NOMO-1 treated with dmso at 0.1 percent for 144 hours (cell line): ENCODE measurements around the gene SCAMP1.
"Not testable (repeated sequence)": the region's sequence is repeated elsewhere in the genome, so short reads cannot be mapped to it uniquely, and the experiment has no call there.

Experiments
- DNase-seq: peaks from one replicate; lab custom pipeline; 2025; ENCODE audit not compliant: unreplicated experiment; lab: John Stamatoyannopoulos, UW

SCAMP1 gene

GRCh38 chr5:78420548-78420947 is 60.1 kb downstream of the SCAMP1 start:
- no peak for DNase-seq

GRCh38 chr5:78424665-78425064 is 64.2 kb downstream of the SCAMP1 start:
- no peak for DNase-seq

GRCh38 chr5:78429332-78429980 is 69.0 kb downstream of the SCAMP1 start:
- DNase-seq = no peak

DNA sequence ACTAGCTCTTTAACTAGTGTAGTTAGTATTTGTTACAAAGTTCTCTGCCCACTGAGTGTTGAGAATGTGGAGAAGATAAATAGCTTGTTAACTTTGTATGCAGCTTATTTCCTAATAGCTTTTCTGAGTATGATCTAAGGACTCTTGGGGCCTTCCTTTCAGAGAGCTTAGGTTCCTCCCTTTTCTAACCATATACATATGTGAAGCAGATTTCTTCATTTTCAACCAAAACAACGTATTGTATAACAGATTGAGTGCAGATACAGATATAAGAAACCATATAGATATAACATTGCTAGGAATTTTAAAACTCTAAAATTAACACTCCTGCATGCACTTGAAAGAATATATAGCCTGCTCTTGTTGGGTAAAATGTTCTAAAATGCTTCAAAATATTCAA is 70.4 kb downstream of the SCAMP1 start:
- no peak for DNase-seq

DNA sequence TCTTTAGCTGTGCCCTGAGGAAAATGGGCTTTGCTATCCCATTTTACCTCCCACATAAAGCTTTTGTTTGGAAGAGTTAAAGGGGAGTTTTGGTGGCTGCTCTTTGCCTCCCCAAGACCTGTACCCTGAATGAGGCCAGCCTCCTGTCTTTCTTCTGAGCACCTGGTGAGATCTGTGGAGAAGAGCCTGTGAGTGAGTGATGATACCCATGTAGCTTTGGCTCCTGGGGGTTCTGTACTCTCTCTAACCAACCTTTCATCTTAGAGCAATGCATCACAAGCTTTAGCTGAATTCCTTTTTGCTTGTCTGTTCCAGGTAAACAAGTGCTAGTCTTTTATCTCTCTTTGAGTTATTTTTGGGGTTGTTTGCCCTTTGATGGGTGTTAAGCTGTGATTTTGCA is 73.6 kb downstream of the SCAMP1 start:
- DNase-seq = no peak

- DNase-seq = no peak
Observed at GRCh38 chr5:78447775-78448424, 87.5 kb downstream of the SCAMP1 start.

- DNase-seq = no peak
Observed at GRCh38 chr5:78449103-78449502, 88.7 kb downstream of the SCAMP1 start.

DNA sequence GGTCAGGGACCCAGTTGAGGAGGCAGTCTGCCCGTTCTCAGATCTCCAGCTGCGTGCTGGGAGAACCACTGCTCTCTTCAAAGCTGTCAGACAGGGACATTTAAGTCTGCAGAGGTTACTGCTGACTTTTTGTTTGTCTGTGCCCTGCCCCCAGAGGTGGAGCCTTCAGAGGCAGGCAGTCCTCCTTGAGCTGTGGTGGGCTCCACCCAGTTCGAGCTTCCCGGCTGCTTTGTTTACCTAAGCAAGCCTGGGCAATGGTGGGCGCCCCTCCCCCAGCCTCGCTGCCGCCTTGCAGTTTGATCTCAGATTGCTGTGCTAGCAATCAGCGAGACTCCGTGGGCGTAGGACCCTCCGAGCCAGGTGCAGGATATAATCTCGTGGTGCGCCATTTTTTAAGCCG is 97.1 kb downstream of the SCAMP1 start:
- not testable (repeated sequence) for DNase-seq

DNA sequence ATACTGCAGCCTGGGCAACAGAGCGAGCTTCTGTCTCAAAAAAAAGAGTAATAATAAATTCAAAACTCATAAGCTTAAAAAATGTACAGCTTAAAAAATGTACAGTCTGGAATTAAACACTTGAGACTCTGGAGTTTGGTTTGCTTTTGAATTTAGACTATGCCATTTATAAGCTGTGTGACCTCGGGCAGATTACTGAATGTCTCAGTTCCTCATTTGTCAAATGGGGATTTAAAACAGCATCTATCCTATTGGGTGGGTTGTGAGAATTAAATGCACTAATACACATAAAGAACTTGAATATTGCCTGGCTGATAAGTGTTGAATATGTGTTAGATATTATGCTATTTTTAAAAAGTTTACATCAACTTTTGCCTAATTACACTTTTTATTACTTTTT is 98.4 kb downstream of the SCAMP1 start:
- DNase-seq = no peak

DNA sequence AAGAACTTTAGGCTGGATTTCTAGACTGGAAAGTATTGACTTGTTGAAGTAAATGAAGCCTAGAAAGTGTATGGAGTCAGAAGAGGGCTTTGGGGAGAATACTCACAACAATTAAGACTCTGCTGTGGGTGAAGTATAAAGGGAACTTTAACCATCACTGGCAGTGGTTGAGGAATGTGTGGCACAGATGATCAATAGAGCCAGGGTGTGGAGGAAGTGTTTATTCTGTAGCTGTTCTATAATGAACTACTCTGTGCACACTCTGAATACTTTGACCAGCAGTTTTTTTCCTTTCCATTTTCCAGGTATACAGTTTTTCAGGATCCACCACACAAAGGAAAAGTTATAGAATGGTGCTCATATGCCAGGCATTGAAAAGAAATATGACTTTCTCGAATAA is 106.7 kb downstream of the SCAMP1 start:
- no peak for DNase-seq

GRCh38 chr5:78467752-78468357 is 107.4 kb downstream of the SCAMP1 start:
- no peak for DNase-seq

- DNase-seq = no peak
Observed at GRCh38 chr5:78471896-78472295, 111.5 kb downstream of the SCAMP1 start.

GRCh38 chr5:78472469-78473106 is 112.2 kb downstream of the SCAMP1 start:
- no peak for DNase-seq

DNA sequence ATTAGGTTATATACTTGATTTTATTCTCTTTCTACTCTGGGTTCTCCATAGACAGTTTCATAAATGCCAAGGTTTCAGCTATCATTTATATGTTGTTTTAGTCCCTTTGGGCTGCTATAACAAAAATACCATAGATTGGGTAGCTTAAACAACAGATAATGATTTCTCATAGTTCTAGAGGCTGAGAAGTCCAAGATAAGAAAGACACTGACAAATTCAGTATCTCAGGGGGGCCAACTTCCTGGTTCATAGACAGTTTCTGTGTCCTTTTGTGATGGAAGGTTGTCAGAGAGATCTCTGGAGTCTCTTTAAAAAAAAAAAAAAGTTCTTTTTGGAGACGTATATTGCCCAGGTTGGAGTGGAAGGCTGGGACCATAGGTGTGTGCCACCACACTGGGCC is 113.3 kb downstream of the SCAMP1 start:
- DNase-seq = no peak

DNA sequence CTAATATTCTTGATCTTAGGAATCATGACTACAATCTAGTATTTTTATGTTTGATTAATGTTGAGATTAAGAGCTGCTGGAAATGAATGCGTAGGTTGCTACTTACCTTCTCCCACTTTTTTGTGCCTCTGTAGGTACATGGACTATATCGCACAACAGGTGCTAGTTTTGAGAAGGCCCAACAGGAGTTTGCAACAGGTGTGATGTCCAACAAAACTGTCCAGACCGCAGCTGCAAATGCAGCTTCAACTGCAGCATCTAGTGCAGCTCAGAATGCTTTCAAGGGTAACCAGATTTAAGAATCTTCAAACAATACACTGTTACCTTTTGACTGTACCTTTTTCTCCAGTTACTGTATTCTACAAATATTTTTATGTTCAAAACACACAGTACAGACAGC is 115.0 kb downstream of the SCAMP1 start:
- no peak for DNase-seq

- DNase-seq = no peak
Observed at GRCh38 chr5:78476795-78477194, 116.4 kb downstream of the SCAMP1 start.

GRCh38 chr5:78482948-78483347 is 122.5 kb downstream of the SCAMP1 start:
- no peak for DNase-seq

- DNase-seq = peak; percentile 94
Observed at GRCh38 chr5:78483809-78484521, 123.5 kb downstream of the SCAMP1 start.

DNA sequence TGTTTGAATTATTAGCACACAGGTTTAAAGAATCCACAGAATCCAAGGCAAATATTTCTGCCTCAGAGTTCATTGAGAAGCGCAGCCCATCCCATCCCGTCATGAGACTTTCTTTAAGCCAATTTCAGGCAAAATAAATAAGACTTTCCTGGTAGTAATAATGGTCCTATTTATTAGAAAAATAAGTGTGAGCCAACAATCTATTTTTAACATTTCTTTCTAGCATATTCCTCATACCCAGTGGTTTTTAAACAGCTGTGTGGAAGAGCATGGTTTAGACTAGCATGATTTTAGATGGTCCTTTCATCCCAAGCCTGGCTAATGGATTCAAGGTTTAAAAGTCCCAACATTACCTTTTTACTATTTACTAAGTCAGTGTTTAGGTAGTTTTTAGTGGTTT is 125.8 kb downstream of the SCAMP1 start:
- no peak for DNase-seq

- DNase-seq = no peak
Observed at GRCh38 chr5:78487846-78488245, 127.4 kb downstream of the SCAMP1 start.

DNA sequence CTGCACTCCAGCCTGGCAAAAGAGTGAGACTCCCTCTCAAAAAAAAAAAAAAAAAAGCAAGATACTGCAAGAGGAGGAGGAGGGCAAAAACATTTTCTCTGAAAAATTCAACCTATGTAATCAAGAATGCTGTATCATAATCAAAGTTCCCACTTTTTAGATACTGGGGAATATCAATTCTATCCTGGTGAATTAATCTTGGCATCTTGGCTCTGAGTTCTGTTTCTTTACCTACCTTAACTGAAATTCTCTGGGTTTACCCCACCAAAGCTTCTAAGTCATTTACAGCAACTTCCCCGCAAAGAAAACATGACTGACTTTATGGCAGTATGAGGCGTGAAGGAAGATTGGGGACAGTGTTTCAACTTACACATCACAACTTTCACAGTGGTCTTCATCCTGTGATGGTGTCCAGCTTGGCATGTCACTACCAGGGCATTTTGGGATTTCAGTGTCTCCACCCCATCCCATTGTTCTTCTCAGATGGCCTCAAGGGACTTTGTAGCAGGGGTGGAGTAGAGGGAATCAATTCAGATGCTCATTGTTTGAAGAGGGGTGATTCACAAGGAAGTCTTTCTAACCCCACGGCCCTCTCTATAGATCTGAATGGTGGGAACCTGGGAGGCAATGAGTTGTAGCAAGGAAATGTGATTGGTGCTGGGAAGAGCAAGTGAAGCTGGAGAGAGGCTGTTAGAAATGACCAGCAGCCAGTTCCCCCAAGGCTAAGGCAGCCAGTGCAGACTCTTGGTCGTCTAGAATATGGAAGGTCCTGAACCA is 130.5 kb downstream of the SCAMP1 start:
- no peak for DNase-seq
